Measurements from ENCODE around the gene ZNF335.
"Not testable (repeated sequence)": the region's sequence is repeated elsewhere in the genome, so short reads cannot be mapped to it uniquely, and the experiment has no call there.

The ZNF335 gene

GRCh38 chr20:45934046-45934585 is 37.9 kb downstream of the ZNF335 start:
- peak overlapping the region; percentile 98 for H3K27ac ChIP-seq
- no peak for TF ChIP-seq CTCF (IDR thresholded peaks at IDR 0.05)
- TF ChIP-seq ZFX (IDR thresholded peaks at IDR 0.05; ENCODE audit: borderline replicate concordance), result no peak

GRCh38 chr20:45933266-45934045 is 38.5 kb downstream of the ZNF335 start:
- TF ChIP-seq CTCF (IDR thresholded peaks at IDR 0.05) (0 out of 2 replicates have a peak, but pooled peaks have one; percentile 5), ZFX (IDR thresholded peaks at IDR 0.05; ENCODE audit: borderline replicate concordance) (no peak)
- peak overlapping the region; percentile 98 for H3K27ac ChIP-seq

- H3K27ac ChIP-seq, result not testable (repeated sequence)
These were observed 40.3 kb downstream of the ZNF335 start for GRCh38 chr20:45931680-45932079.

GRCh38 chr20:45927071-45927878 is 44.7 kb downstream of the ZNF335 start:
- no peak for TF ChIP-seq ZFX (IDR thresholded peaks at IDR 0.05; ENCODE audit: borderline replicate concordance)
- TF ChIP-seq CTCF (IDR thresholded peaks at IDR 0.05), result no peak
- no peak overlapping the region for H3K27ac ChIP-seq

- H3K27ac ChIP-seq, result no peak overlapping the region
- TF ChIP-seq ZFX (IDR thresholded peaks at IDR 0.05; ENCODE audit: borderline replicate concordance) (no peak), CTCF (IDR thresholded peaks at IDR 0.05) (no peak)
These were observed 45.3 kb downstream of the ZNF335 start for GRCh38 chr20:45926731-45927070.

- H3K27ac ChIP-seq, result no peak overlapping the region
- TF ChIP-seq ZFX (IDR thresholded peaks at IDR 0.05; ENCODE audit: borderline replicate concordance), result no peak
- no peak for TF ChIP-seq CTCF (IDR thresholded peaks at IDR 0.05)
These were observed 46.0 kb downstream of the ZNF335 start for GRCh38 chr20:45925821-45926506.

- no peak overlapping the region for H3K27ac ChIP-seq
- no peak for TF ChIP-seq ZFX (IDR thresholded peaks at IDR 0.05; ENCODE audit: borderline replicate concordance)
- TF ChIP-seq CTCF (IDR thresholded peaks at IDR 0.05), result no peak
These were observed 47.4 kb downstream of the ZNF335 start for GRCh38 chr20:45924391-45925261.
